Lower leg skin (tissue), 4 donors: ENCODE data around the gene FITM2. TPM values are rescaled to one million over a fixed set of nuclear protein-coding genes. Genes with fewer than 3 reads are reported as not detected.
A peak's percentile ranks its signal among the peaks of the same experiment; 100 is the strongest.

Source experiments
- DNase-seq, 2 donors: peaks; one replicate each; pipeline ENCODE4 v3.0.0-alpha.2; 2019; ENCODE audit warnings: low spot score in 2 of 2
- H3K4me3 ChIP-seq: fragments of 200-600 bp; sonication (generic); 2 replicates; pipeline ENCODE4 v1.5.1; 2017; ENCODE audit warnings: mild to moderate bottlenecking, low read depth; ENCODE audit not compliant: poor library complexity, severe bottlenecking
- CTCF ChIP-seq, 3 donors: fragments of 450-650 bp; IDR thresholded peaks; one replicate each; pipeline ENCODE4 v1.5.1; 2016; ENCODE audit warnings: antibody characterized with exemption in 3 of 3, mild to moderate bottlenecking in 3 of 3, moderate library complexity in 2 of 3
- POLR2A ChIP-seq, 2 donors: fragments of 450-650 bp; IDR thresholded peaks; one replicate each; pipeline ENCODE4 v1.6.1; 2016 to 2017; ENCODE audit warnings: antibody characterized with exemption in 2 of 2, mild to moderate bottlenecking in 1 of 2, moderate library complexity in 1 of 2
- WGBS, 2 donors: methylation state at CpG; one replicate each; pipeline ENCODE4 v1.1.5; 2018; 5-methylcytosine and 5-hydroxymethylcytosine counted together
- intact Hi-C: fragments of 100-400 bp; cut with DNase I; formaldehyde crosslinking; loops from one replicate; pipeline ENCODE4 v1.15.0; 2023; ENCODE audit warnings: low total_unique reads
- total RNA-seq, 4 donors: library from RNA; depleted of rRNA; stranded (reverse); fragments of >200 nt; gene quantifications; one replicate each; pipeline ENCODE4 v1.1.0, GENCODE V29; 2016

Gene FITM2
- total RNA-seq = 10 to 100 TPM in 1 of 4 donors, 1 to 10 TPM in 3; 7.6 to 13.0 (median 9.5) TPM

- intact Hi-C loops = no loop called here
- peak within 1 kb of the TSS; percentile 87 for H3K4me3 ChIP-seq
- peak; percentile 97 to 100 for DNase-seq
- WGBS, 2 donors = 1% methylated on average over 68 to 69 of the region's 70 CpGs
- TF ChIP-seq CTCF (IDR thresholded peaks at IDR 0.05) = peak in 1 of 3 donors; percentile 96
- TF ChIP-seq POLR2A (IDR thresholded peaks at IDR 0.05) = no peak
Measured at GRCh38 chr20:44310664-44311639, at the start of gene FITM2. Gene FITM2 (minus strand): TSS chr20:44311202. CDS start chr20:44311148, 54 bp downstream.

- intact Hi-C loops = no loop called here
- no peak overlapping the region for H3K4me3 ChIP-seq
- DNase-seq = no peak
- TF ChIP-seq CTCF (IDR thresholded peaks at IDR 0.05) (no peak), POLR2A (IDR thresholded peaks at IDR 0.05) (no peak)
Measured at GRCh38 chr20:44360221-44360620, 49.2 kb upstream of the FITM2 start.

GRCh38 chr20:44358776-44359175 is 47.8 kb upstream of the FITM2 start:
- no peak for DNase-seq
- intact Hi-C loops = no loop called here
- TF ChIP-seq CTCF (IDR thresholded peaks at IDR 0.05) (no peak), POLR2A (IDR thresholded peaks at IDR 0.05) (no peak)
- 87 to 91% methylated on average over 8 of the region's 8 CpGs for WGBS, 2 donors
- no peak overlapping the region for H3K4me3 ChIP-seq

GRCh38 chr20:44357555-44358125 is 46.6 kb upstream of the FITM2 start:
- 58% methylated on average over 4 of the region's 4 CpGs for WGBS, 2 donors
- no peak for DNase-seq
- TF ChIP-seq POLR2A (IDR thresholded peaks at IDR 0.05) (no peak), CTCF (IDR thresholded peaks at IDR 0.05) (no peak)
- intact Hi-C loops = no loop called here
- H3K4me3 ChIP-seq = no peak overlapping the region

- WGBS, 2 donors = 66 to 73% methylated on average over 2 of the region's 2 CpGs
- no peak for DNase-seq
- intact Hi-C loops = no loop called here
- H3K4me3 ChIP-seq = no peak overlapping the region
- TF ChIP-seq CTCF (IDR thresholded peaks at IDR 0.05) = no peak
- no peak for TF ChIP-seq POLR2A (IDR thresholded peaks at IDR 0.05)
Measured at GRCh38 chr20:44357020-44357419, 46.0 kb upstream of the FITM2 start.
